ENCODE data around the gene FARSA.

DNA sequence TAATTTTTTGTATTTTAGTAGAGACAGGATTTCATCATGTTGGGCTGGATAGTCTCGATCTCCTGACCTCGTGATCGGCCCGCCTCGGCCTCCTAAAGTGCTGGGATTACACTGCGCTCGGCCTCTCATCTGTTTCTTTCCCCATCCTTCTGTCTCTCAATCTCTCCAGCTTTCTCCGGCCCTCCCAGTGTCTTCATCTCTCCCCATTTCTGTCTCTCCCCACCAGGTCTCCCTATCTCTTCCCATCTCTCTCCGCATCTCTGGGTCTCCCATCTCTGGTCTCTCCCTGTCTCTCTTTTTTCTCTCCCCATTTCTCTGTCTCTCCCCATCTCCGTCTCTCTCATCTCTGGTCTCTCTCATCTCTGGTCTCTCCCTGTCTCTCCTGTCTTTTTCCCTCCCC lies 49.6 kb upstream of the FARSA start:
- TF ChIP-seq POLR2AphosphoS5 (IDR thresholded peaks at IDR 0.05; ENCODE audit: low read depth, low read length): no peak
- TF ChIP-seq, protein P1, sequence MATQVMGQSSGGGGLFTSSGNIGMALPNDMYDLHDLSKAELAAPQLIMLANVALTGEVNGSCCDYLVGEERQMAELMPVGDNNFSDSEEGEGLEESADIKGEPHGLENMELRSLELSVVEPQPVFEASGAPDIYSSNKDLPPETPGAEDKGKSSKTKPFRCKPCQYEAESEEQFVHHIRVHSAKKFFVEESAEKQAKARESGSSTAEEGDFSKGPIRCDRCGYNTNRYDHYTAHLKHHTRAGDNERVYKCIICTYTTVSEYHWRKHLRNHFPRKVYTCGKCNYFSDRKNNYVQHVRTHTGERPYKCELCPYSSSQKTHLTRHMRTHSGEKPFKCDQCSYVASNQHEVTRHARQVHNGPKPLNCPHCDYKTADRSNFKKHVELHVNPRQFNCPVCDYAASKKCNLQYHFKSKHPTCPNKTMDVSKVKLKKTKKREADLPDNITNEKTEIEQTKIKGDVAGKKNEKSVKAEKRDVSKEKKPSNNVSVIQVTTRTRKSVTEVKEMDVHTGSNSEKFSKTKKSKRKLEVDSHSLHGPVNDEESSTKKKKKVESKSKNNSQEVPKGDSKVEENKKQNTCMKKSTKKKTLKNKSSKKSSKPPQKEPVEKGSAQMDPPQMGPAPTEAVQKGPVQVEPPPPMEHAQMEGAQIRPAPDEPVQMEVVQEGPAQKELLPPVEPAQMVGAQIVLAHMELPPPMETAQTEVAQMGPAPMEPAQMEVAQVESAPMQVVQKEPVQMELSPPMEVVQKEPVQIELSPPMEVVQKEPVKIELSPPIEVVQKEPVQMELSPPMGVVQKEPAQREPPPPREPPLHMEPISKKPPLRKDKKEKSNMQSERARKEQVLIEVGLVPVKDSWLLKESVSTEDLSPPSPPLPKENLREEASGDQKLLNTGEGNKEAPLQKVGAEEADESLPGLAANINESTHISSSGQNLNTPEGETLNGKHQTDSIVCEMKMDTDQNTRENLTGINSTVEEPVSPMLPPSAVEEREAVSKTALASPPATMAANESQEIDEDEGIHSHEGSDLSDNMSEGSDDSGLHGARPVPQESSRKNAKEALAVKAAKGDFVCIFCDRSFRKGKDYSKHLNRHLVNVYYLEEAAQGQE (IDR thresholded peaks at IDR 0.05; ENCODE audit: insufficient read depth in 1 of 2, low read depth in 2 of 2, low read length in 2 of 2): no peak
- no peak for TF ChIP-seq TAF1 (IDR thresholded peaks at IDR 0.05; ENCODE audit: borderline replicate concordance, insufficient read depth, low read length)
- TF ChIP-seq SIN3A (IDR thresholded peaks at IDR 0.05; ENCODE audit: borderline replicate concordance, insufficient read depth, low read length): no peak
